Activated naive CD4-positive, alpha-beta T cell treated with anti-CD3 and anti-CD28 coated beads, Interleukin-2, amount 50 U/mL, for 72 hours (primary cell): ENCODE data around the gene PHF2. TPM values are rescaled to one million over a fixed set of nuclear protein-coding genes. Genes with fewer than 3 reads are reported as not detected.

Source experiments
- ATAC-seq, 2 donors: fragments of 150-1000 bp; cut with Tn5 transposase; 2 replicates each; pipeline ENCODE4 v1.10.0; 2021; ENCODE audit warnings: mild to moderate bottlenecking in 2 of 2, moderate library complexity in 2 of 2
- DNase-seq, 2 donors: peaks; one replicate each; pipeline ENCODE4 v3.0.0; 2021 to 2022; ENCODE audit warnings: low spot score in 2 of 2
- H3K27ac Mint-ChIP-seq, 2 donors: one replicate each; pipeline ENCODE4 v1.8.0; 2022; ENCODE audit warnings: mild to moderate bottlenecking in 2 of 2, mixed read lengths in 2 of 2
- H3K36me3 Mint-ChIP-seq, 2 donors: one replicate each; pipeline ENCODE4 v1.8.0; 2022; ENCODE audit warnings: mixed read lengths in 2 of 2
- H3K9me3 Mint-ChIP-seq, 2 donors: one replicate each; pipeline ENCODE4 v1.8.0; 2022; ENCODE audit warnings: mixed read lengths in 2 of 2
- total RNA-seq, 2 donors: library from RNA; stranded (reverse); gene quantifications; one replicate each; pipeline ENCODE4 v1.2.3, GENCODE V29; 2022

PHF2 gene
- total RNA-seq, 2 donors from 2014 or later = 12.3 to 15.5 TPM

DNA sequence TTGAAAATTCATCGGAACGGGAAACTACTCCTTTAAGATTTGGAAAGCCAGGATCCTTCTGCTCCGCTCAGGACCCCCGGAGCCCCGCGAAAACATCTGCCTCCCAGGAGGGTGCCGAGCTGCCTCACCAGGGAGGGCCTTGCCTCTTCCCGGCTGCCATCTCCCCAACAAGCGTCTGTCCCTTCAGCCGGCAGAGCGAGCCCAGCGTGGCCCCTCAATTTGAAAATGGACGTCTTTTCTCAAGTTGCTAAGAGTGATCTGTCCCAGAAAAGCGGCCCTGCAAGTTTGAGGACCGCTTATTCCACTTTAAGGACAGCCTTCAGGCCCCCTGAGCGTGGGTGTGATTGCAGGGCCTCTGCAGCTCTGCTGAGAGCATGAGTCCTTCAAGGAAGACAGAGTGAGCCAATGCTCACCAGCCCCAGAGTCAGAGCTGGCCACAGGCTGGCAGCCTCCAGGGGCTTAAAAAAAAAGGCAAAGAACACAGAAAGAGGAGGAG is 101.3 kb downstream of the PHF2 start:
- DNase-seq (no peak), ATAC-seq (no peak)

DNA sequence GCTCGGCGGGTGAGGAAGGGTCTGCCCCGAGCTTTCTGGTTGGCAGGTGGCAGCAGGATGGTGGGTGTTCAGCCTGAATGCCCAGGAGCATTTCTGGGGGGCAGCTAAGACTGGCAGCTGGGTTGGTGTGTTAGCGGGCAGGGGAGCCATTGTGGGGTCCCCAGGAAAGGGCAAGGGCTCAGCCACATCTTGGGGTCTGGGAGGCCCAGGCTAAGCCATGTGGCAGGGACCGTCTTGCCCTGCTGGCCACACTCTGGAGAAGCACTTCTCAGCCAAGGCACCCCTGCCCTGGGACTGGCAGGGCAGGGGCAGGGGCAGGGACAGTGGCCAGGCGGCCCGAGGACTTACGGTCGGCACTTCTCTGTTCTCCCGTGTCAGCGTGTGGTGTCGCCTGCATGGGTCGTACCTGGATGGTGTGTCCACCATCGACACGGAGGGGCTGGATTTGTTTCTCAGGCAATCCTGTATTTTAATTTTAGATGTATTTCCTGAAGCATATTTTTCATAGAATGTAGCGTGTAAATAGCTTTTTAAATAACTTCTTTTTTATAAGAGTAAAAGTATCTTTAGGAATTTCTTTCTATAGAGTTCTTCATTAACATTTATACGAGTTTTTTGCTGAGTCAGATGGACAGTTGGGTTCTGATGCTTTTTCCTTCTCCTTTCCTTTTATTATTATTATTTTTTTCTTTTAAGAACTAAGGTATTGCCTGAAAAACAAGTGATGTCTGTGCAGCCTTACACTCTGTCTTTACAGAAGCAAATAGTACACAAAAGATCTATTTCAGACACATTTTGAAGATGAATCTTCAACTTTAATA is 102.0 kb downstream of the PHF2 start:
- H3K36me3 Mint-ChIP-seq = no peaks in the 10 kb centered on the region

More for the DNA sequence above, 101.3 kb downstream of the PHF2 start:
- Mint-ChIP-seq H3K36me3 (no peaks in the 10 kb centered on the region), H3K9me3 (no peaks in the 10 kb centered on the region), H3K27ac (peak overlapping the region; percentile 17 to 55)

DNA sequence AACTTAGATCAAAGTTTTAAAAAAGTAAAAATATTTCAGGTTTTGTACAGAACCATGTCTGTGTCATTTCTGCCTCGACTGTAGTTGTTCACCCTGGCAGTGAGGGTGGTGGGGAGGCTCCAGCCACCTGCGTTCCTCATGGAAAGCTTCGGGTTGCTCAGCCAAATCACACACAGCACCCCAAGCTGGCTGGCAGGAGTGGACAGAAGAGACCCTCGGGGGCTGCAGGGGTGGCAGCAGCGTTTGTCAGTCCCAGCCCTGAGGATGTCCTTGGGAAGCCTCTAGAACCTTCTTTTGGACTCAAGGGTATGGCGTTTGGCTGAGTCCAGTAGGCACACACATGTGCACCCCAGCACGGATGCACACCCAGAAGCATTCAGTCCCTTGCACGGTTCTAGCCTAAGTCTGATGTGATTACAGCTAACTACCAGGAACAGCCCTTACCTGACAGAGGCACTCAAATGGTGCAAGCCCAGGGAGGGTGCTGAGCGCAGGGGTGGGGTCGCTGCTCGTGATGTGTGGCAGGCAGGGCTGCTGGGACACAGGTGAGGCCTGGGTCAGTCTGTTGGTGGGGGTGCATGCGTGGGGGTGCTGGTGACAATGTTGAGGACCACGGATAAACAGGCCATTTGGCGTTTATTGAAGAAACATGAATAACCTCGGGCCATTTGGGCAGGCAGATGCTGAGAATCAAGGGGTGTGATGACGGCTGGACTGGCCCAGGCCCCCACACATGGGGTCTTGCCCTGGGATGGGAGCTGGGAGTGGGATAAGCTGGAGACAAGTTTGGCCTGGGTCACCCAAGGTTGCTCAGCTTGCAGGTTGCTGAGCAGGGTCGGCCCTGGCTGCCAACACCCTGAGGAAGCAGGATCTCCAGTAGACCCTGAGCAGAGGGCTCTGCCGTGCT is 103.4 kb downstream of the PHF2 start:
- no peaks in the 10 kb centered on the region for H3K9me3 Mint-ChIP-seq
- DNase-seq = peak in 1 of 2 donors; percentile 44
- no peak for ATAC-seq
- no peaks in the 10 kb centered on the region for H3K36me3 Mint-ChIP-seq
- no peak overlapping the region for H3K27ac Mint-ChIP-seq

More for the DNA sequence above, 102.0 kb downstream of the PHF2 start:
- Mint-ChIP-seq H3K27ac (peak overlapping the region; percentile 17 to 89), H3K9me3 (no peaks in the 10 kb centered on the region)
- ATAC-seq (no peak), DNase-seq (peak in 1 of 2 donors; percentile 50)

DNA sequence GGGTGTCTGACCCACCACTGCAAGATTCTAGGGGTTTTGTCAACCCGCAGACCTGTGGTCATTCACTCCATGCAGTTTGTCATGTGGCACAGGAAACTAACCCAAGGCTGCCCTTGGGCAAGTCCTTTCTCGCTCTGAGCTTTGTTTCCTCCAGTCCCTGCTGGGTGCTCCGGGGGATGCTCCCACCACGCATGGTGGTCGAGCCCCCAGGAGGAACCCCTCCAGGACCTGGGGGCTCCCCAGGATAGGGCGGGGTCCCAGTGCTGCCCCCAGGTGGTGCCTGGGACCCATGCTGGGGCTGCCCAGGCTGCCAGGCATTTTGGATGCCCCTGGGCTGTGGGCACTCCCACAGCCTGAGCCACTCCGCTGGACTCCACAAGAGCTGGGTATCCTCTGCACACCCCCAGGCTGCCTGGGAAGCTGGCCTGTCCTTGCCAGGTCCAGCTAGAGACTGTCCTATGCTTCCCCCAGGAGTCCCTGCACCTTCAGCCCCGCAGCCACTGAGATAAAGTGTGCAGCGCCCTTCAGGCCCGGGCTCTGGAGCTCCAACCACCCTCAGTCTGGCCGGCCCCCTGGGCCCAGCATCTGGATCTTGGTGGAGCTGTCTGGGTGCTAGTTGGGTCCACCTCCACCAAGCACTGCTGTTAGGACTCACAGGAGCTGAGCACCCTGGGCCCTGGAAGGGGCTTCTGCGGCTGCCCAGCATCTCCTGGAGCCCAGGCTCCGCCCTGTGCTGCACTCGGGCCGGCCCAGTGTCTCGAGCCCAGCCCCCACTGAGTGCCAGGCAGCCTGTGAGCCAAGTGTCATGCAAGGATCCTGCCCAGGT is 104.3 kb downstream of the PHF2 start:
- DNase-seq = peak in 1 of 2 donors; percentile 53
- no peaks in the 10 kb centered on the region for H3K9me3 Mint-ChIP-seq
- no peak for ATAC-seq

GRCh38 chr9:93681269-93682154 is 105.1 kb downstream of the PHF2 start:
- Mint-ChIP-seq H3K27ac (peak overlapping the region in 1 of 2 donors; percentile 22), H3K36me3 (no peaks in the 10 kb centered on the region), H3K9me3 (no peaks in the 10 kb centered on the region)
- ATAC-seq (peak; percentile 19 to 40), DNase-seq (no peak)

More for the DNA sequence above, 104.3 kb downstream of the PHF2 start:
- H3K27ac Mint-ChIP-seq = no peak overlapping the region
- H3K36me3 Mint-ChIP-seq = no peaks in the 10 kb centered on the region

DNA sequence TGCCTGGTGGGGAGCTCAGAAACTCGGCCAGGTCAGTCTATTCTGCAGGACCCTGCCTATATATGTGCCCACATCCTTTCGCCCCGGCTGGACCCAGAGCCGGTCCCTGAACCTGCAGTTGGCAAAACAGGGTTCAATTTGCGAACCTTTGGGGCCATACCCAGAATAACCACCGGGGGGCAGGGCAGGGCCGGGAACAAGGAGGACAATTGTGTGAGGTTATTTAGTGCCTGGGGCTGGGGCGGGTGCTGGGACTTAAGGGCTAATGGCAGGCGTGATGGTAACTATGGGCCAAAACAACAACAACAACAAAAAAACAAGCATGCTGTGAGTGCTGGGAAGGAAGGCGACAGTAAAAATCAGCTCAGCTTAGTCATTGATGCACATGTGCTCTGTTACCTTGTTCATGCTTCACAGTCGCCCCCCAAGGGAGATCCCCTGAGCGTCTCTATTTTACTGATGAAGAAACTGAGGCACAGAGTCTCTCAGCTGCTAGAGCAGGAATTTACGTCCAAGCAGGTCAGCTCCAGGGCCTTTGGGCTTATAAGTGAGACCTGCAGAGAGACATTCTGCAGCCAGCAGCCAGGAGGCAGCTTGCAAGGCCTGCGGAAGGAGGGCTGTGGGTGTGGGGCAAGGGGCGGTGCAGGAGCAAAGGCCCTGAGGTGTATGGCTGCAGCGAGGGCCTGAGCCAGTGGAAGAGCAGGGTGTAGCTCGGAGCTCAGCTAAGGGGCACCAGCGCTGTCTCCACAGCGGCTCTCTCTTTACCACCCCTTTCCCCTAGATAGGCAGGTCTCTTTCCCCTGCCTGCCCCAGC is 106.0 kb downstream of the PHF2 start:
- peak; percentile 58 to 73 for ATAC-seq
- no peaks in the 10 kb centered on the region for H3K36me3 Mint-ChIP-seq
- no peak overlapping the region for H3K27ac Mint-ChIP-seq
- DNase-seq = peak; percentile 57 to 79
- peaks cover 0 to 3% of the 10 kb centered on the region in 2 donors for H3K9me3 Mint-ChIP-seq

- Mint-ChIP-seq H3K36me3 (no peaks in the 10 kb centered on the region), H3K27ac (no peak overlapping the region), H3K9me3 (peaks cover 0 to 4% of the 10 kb centered on the region in 2 donors)
- DNase-seq (peak in 1 of 2 donors; percentile 48), ATAC-seq (no peak)
Observed at GRCh38 chr9:93683331-93684134, 107.1 kb downstream of the PHF2 start.

- DNase-seq (no peak), ATAC-seq (no peak)
- Mint-ChIP-seq H3K27ac (no peak overlapping the region), H3K9me3 (peaks cover 0 to 4% of the 10 kb centered on the region in 2 donors), H3K36me3 (no peaks in the 10 kb centered on the region)
Observed at GRCh38 chr9:93684161-93684765, 107.9 kb downstream of the PHF2 start.

DNA sequence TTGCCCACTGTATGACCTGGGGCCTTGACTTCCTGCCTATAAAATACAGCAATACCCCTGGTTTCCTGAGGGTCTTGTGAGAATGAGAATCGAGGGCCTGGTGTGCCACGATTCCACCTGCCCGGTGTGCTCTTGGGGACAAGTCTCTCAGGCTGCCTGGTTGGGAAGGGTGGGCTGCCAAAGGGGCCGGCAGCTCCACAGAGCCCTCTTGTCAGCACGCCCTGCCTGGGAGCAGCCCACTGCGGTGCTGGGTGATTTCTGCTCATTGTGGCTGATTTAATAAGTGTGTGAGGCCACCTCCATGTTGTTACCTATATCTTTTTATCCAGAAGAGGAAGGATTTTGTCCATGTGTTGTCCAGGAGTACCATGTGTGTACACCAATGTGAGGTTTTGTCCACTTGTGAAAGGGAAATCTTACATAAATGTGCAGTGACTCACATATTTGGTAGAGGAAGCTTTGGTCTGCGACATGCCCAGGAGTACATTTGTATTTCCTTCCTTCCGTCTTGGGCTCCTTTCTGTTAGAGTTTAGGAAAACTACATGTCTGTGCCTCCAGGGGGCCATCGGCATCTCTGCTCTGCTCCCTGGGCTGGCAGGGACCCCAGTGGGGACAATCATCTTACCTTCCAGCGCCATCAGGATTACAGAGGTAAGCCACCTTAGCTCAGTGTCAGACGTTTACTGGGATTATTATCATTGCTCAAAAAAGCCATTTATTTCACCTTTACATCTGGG is 108.6 kb downstream of the PHF2 start:
- Mint-ChIP-seq H3K9me3 (peaks cover 0 to 4% of the 10 kb centered on the region in 2 donors), H3K36me3 (no peaks in the 10 kb centered on the region), H3K27ac (no peak overlapping the region)
- DNase-seq (no peak), ATAC-seq (no peak)

DNA sequence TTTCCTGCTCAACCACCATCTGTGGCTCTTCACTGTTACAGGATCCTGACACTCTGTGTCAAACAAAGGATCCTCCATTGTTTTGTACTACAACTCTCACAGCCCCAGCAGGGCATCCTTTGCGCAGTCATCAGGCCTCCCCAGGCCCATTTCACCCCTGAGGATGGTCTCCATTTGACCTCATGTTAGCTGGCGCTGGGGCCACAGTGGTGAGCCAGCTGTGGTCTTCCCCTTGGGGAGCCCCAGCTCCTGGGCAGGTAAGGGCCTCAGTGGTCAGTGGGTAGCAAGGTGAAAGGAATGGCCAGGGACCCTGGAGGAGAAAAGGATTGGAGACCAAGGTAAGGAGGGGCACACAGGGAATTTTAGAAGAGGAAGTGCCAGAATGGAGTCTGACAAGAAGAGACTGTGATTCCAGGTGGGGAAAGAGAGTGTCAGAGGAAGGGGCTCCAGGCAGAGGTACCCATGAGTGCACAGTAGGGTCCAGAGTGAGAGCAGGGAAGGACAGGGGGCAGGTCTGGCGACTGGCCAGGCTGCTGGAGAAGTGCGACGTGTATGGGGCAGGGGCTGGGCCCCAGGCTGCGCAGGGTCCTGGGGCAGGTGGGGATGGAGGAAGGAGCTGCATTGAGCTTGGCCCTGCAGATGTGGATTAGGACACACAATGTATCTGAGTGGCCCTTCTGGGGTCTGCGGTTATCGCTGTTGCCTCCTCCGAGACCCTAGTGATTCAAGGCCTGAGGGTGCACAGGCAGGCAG is 109.9 kb downstream of the PHF2 start:
- H3K27ac Mint-ChIP-seq = no peak overlapping the region
- DNase-seq (no peak), ATAC-seq (no peak)
- H3K36me3 Mint-ChIP-seq = peaks cover 0 to 7% of the 10 kb centered on the region in 2 donors
- H3K9me3 Mint-ChIP-seq = peaks cover 7 to 13% of the 10 kb centered on the region in 2 donors

DNA sequence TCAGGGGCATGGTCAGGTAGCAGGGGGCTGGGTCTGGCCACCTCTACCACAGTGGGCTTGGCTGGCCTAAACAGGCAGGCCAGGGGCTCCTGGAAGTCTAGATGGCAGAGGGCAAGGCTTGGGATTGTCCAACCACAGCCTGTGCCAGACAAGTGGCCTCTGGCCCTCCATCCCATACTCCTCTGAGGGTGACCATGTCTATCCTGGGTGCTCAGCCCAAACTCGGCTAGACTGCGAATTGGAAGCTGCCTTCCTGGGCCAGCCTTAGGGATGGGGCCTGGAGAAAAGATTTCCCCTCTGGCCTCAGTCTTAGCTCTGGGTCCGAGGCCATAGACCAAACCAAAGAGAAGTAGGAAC is 110.5 kb downstream of the PHF2 start:
- DNase-seq (peak in 1 of 2 donors; percentile 16), ATAC-seq (no peak)
- Mint-ChIP-seq H3K27ac (no peak overlapping the region), H3K9me3 (peaks cover 8 to 14% of the 10 kb centered on the region in 2 donors), H3K36me3 (peaks cover 0 to 7% of the 10 kb centered on the region in 2 donors)

DNA sequence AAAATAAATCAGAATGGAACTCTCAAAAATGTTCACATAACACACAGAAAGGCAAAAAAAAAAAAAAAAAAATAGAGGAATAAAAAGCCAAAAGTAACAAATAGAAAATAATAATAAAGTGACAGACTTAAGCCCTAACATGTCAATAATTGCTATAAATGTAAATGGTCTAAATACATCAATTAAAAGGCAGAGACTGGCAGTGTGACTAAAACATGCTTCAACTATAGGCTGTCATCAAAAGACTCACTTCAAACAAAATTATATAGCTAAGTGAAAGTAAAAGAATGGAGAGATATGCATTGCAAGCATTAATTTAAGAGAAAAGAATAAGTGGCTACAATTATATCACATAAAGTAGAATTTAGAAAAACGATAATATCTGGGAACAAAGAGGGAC is 114.2 kb downstream of the PHF2 start:
- no peak for ATAC-seq
- H3K27ac Mint-ChIP-seq = no peak overlapping the region
- H3K9me3 Mint-ChIP-seq = peaks cover 8 to 14% of the 10 kb centered on the region in 2 donors
- peaks cover 0 to 7% of the 10 kb centered on the region in 2 donors for H3K36me3 Mint-ChIP-seq
- DNase-seq = no peak
